ENCODE data around the gene TPD52L2.
A peak's percentile ranks its signal among the peaks of the same experiment; 100 is the strongest.

The TPD52L2 gene

GRCh38 chr20:63886921-63887320 lies 21.9 kb downstream of the TPD52L2 start:
- H3K27ac ChIP-seq = no peak overlapping the region
- TF ChIP-seq CTCF (conservative IDR thresholded peaks at IDR 0.05) = no peak

- no peak for TF ChIP-seq CTCF (conservative IDR thresholded peaks at IDR 0.05)
- no peak overlapping the region for H3K27ac ChIP-seq
Measured at GRCh38 chr20:63889241-63890200, 24.5 kb downstream of the TPD52L2 start.

- H3K27ac ChIP-seq = no peak overlapping the region
- no peak for TF ChIP-seq CTCF (conservative IDR thresholded peaks at IDR 0.05)
Measured at GRCh38 chr20:63890201-63890576, 25.1 kb downstream of the TPD52L2 start.

- no peak for TF ChIP-seq CTCF (conservative IDR thresholded peaks at IDR 0.05)
- no peak overlapping the region for H3K27ac ChIP-seq
Measured at GRCh38 chr20:63890616-63891015, 25.5 kb downstream of the TPD52L2 start.

GRCh38 chr20:63891061-63892002 lies 26.3 kb downstream of the TPD52L2 start:
- peak overlapping the region; percentile 98; the same call in 1 of the 2 replicates for H3K27ac ChIP-seq
- TF ChIP-seq CTCF (conservative IDR thresholded peaks at IDR 0.05) = no peak

GRCh38 chr20:63892402-63892801 lies 27.3 kb downstream of the TPD52L2 start:
- H3K27ac ChIP-seq = peak overlapping the region; percentile 98
- no peak for TF ChIP-seq CTCF (conservative IDR thresholded peaks at IDR 0.05)

- H3K27ac ChIP-seq = peak overlapping the region; percentile 98
- no peak for TF ChIP-seq CTCF (conservative IDR thresholded peaks at IDR 0.05)
Measured at GRCh38 chr20:63893999-63894357, 28.9 kb downstream of the TPD52L2 start.
